Ovary (tissue), 9 donors: Measurements from ENCODE around the gene ATAD3C. TPM values are rescaled to one million over a fixed set of nuclear protein-coding genes. Genes with fewer than 3 reads are reported as not detected.
"Not testable (repeated sequence)": the region's sequence is repeated elsewhere in the genome, so short reads cannot be mapped to it uniquely, and the experiment has no call there.

Source experiments
- DNase-seq, 5 donors: peaks; one replicate each; pipeline ENCODE4 v3.0.0-alpha.2; 2019 to 2020
- H3K27ac ChIP-seq, 2 donors: fragments of 200-600 bp; one replicate each; pipeline versions ENCODE4 v1.5.1 to v1.8.0; 2019 to 2022
- H3K27me3 ChIP-seq: fragments of 200-600 bp; one replicate; pipeline ENCODE4 v1.8.0; 2022
- H3K36me3 ChIP-seq: fragments of 200-600 bp; sonication (generic); one replicate; pipeline ENCODE4 v1.5.1; 2019
- H3K4me1 ChIP-seq: one replicate; pipeline ENCODE4 v1.8.1; 2013; ENCODE audit warnings: mild to moderate bottlenecking, moderate library complexity; ENCODE audit not compliant: insufficient read depth
- H3K4me3 ChIP-seq: fragments of 200-600 bp; sonication (generic); one replicate; pipeline ENCODE4 v1.5.1; 2017
- H3K9me3 ChIP-seq, 2 donors: fragments of 200-600 bp in 1 of 2; sonication (generic) in 1 of 2; one replicate each; pipeline versions ENCODE4 v1.5.1 to v1.8.1; 2013 to 2019; ENCODE audit warnings: mild to moderate bottlenecking in 1 of 2, moderate library complexity in 1 of 2
- CTCF ChIP-seq, 3 donors: fragments of 450-650 bp in 2 of 3; fragments of 200-600 bp in 1 of 3; IDR thresholded peaks; one replicate each; pipeline versions ENCODE4 v1.5.1 to v1.8.0; 2016 to 2022; ENCODE audit warnings: antibody characterized with exemption in 3 of 3, mild to moderate bottlenecking in 1 of 3
- EP300 ChIP-seq: sonication (generic); formaldehyde crosslinking; IDR thresholded peaks from one replicate; pipeline ENCODE4 v1.6.1; 2017; ENCODE audit warnings: antibody characterized with exemption
- POLR2A ChIP-seq: fragments of 450-650 bp; IDR thresholded peaks from one replicate; pipeline ENCODE4 v1.6.1; 2017; ENCODE audit warnings: antibody characterized with exemption, mild to moderate bottlenecking, moderate library complexity
- WGBS, 3 donors: extraction: QIAGEN DNeasy Blood & Tissue Kit in 1 of 3; methylation state at CpG; one replicate each; pipeline versions ENCODE4 v1.1.5 to v1.1.7; 2013 to 2017; 5-methylcytosine and 5-hydroxymethylcytosine counted together
- intact Hi-C, 4 donors: fragments of 100-400 bp; cut with DNase I; formaldehyde crosslinking; loops; one replicate each; pipeline versions ENCODE4 v1.11.0 to v1.15.1; 2022 to 2023
- polyA plus RNA-seq, 2 donors: library from polyadenylated mRNA; stranded (reverse); fragments of 200-250 nt in 1 of 2; fragments of 350-450 nt in 1 of 2; fragmentation: Illumina TruSeq in 1 of 2; extraction: RNeasy Lipid Tissue Mini Kit (QIAGEN cat#74804) in 1 of 2; gene quantifications; one replicate each; pipeline ENCODE4 v1.2.3, GENCODE V29; 2013 to 2014
- total RNA-seq, 7 donors: library from RNA; depleted of rRNA in 2 of 7; stranded (reverse); fragments of >200 nt in 2 of 7; fragmentation: NEBNext Ultra II Directional in 3 of 7; extraction: Animal tissue kit (Norgen Biotek cat#: 25700) in 3 of 7; gene quantifications; one replicate each; pipeline versions ENCODE4 v1.1.0 to v1.2.4, GENCODE V29; 2016 to 2023
- donor health status: DM: no; HTN: no; CAD: no; lungs with moderate emphysema.
- donor health status: DM: no; HTN: no; CAD: no.
- donor health status: Bipolar disorder and iron deficiency.
- donor health status: DM: yes; HTN: yes; CAD: no.
- donor health status: DM: no; HTN: no; CAD: no.
- donor health status: DM: yes; HTN: yes; CAD: no.

ATAD3C gene
- total and polyA plus RNA-seq, 9 donors: 0.53 to 5.3 (median 3.6) TPM

GRCh38 chr1:1441002-1441888, 8.2 kb upstream of the ATAD3C start:
- peak in 4 of 5 donors; percentile 64 to 78 (median 74) for DNase-seq
- Histone ChIP-seq H3K4me3 (no peak overlapping the region), H3K27ac (no peak overlapping the region), H3K4me1 (peaks cover 9% of the 10 kb centered on the region), H3K9me3 (no peaks in the 10 kb centered on the region), H3K27me3 (no peaks in the 10 kb centered on the region), H3K36me3 (no peaks in the 10 kb centered on the region)
- peak; percentile 68 to 85 (median 81) for TF ChIP-seq CTCF (IDR thresholded peaks at IDR 0.05)
- no peak for TF ChIP-seq EP300
- intact Hi-C loops: no loop called here
- WGBS, 3 donors: 24 to 34% (median 28%) methylated on average over 21 to 29 of the region's 29 CpGs

GRCh38 chr1:1442069-1442770, 7.3 kb upstream of the ATAD3C start:
- intact Hi-C loops: loop anchor here in 1 of 4 donors (2.0 kb wide), 1 partner anchor 57 kb away; no protein-coding TSS in a partner anchor
- 58 to 64% (median 59%) methylated on average over 32 of the region's 32 CpGs for WGBS, 3 donors
- Histone ChIP-seq H3K27ac (no peak overlapping the region), H3K36me3 (no peaks in the 10 kb centered on the region), H3K4me3 (no peak overlapping the region), H3K27me3 (no peaks in the 10 kb centered on the region), H3K9me3 (no peaks in the 10 kb centered on the region), H3K4me1 (peaks cover 7% of the 10 kb centered on the region)
- TF ChIP-seq CTCF (IDR thresholded peaks at IDR 0.05): no peak
- no peak for TF ChIP-seq POLR2A
- no peak for TF ChIP-seq EP300
- peak in 2 of 5 donors; percentile 51 to 56 for DNase-seq

GRCh38 chr1:1446631-1447030, 2.9 kb upstream of the ATAD3C start:
- H3K4me1 ChIP-seq, H3K4me3 ChIP-seq, H3K9me3 ChIP-seq, intact Hi-C loops, H3K36me3 ChIP-seq, DNase-seq, H3K27ac ChIP-seq, H3K27me3 ChIP-seq: not testable (repeated sequence)
- 90 to 92% (median 90%) methylated on average over 19 of the region's 19 CpGs for WGBS, 3 donors

- H3K9me3 ChIP-seq, H3K36me3 ChIP-seq, H3K27me3 ChIP-seq, intact Hi-C loops, DNase-seq, H3K4me3 ChIP-seq, H3K27ac ChIP-seq, H3K4me1 ChIP-seq: not testable (repeated sequence)
- 73 to 81% (median 74%) methylated on average over 22 of the region's 22 CpGs for WGBS, 3 donors
Measured at GRCh38 chr1:1450616-1451015, 1.1 kb downstream of the ATAD3C start.

GRCh38 chr1:1451696-1452364, 2.3 kb downstream of the ATAD3C start:
- Histone ChIP-seq H3K4me1 (no peaks in the 10 kb centered on the region), H3K9me3 (no peaks in the 10 kb centered on the region), H3K36me3 (no peaks in the 10 kb centered on the region), H3K27me3 (no peaks in the 10 kb centered on the region), H3K4me3 (no peak overlapping the region), H3K27ac (no peak overlapping the region)
- TF ChIP-seq POLR2A (no peak), EP300 (no peak), CTCF (IDR thresholded peaks at IDR 0.05) (no peak)
- DNase-seq: no peak
- intact Hi-C loops: no loop called here
- WGBS, 3 donors: 85 to 86% (median 85%) methylated on average over 20 to 26 of the region's 26 CpGs

- 69 to 76% (median 72%) methylated on average over 8 of the region's 8 CpGs for WGBS, 3 donors
- H3K9me3 ChIP-seq, DNase-seq, H3K4me3 ChIP-seq, H3K27me3 ChIP-seq, H3K36me3 ChIP-seq, H3K4me1 ChIP-seq, H3K27ac ChIP-seq, intact Hi-C loops: not testable (repeated sequence)
Measured at GRCh38 chr1:1452365-1452739, 2.9 kb downstream of the ATAD3C start.
